AG04450 (cell line): ENCODE measurements around the gene TMEM238L. TPM values are rescaled to one million over a fixed set of nuclear protein-coding genes. Genes with fewer than 3 reads are reported as not detected.

ENCODE experiments used
- CTCF ChIA-PET: fragments of 300-600, 350-600 bp; formaldehyde crosslinking; extraction: SDS; loops from one replicate; lab custom pipeline; 2022; ENCODE audit warnings: antibody characterized with exemption, inconsistent platforms; lab: Charles Lee
- POLR2A ChIA-PET: fragments of 350-600 bp; formaldehyde crosslinking; extraction: SDS; loops from one replicate; lab custom pipeline; 2021; ENCODE audit warnings: antibody characterized with exemption, inconsistent platforms; lab: Yijun Ruan, JAX
- DNase-seq: peaks from one replicate; pipeline ENCODE4 v3.0.0-alpha.2; 2011; ENCODE audit warnings: low read depth, low spot score
- H3K27ac ChIP-seq: one replicate; pipeline ENCODE4 v1.5.1; 2012; ENCODE audit warnings: low read depth, low read length, control low read depth
- H3K27me3 ChIP-seq: one replicate; pipeline ENCODE4 v1.6.0; 2012; ENCODE audit warnings: low read length; ENCODE audit not compliant: control insufficient read depth, insufficient read depth
- H3K4me3 ChIP-seq: 2 replicates; pipeline ENCODE4 v1.5.1; 2011; ENCODE audit warnings: mild to moderate bottlenecking, low read depth, low read length, control low read depth
- H3K9me3 ChIP-seq: 2 replicates; pipeline ENCODE4 v1.5.1; 2012; ENCODE audit warnings: low read length; ENCODE audit not compliant: control insufficient read depth, insufficient read depth
- polyA plus RNA-seq: library from polyadenylated mRNA; depleted of rRNA; stranded (reverse); fragments of >200 nt; gene quantifications from 2 replicates; pipeline ENCODE4 v1.2.3, GENCODE V29; 2011
- TF ChIP-seq, protein P1 (sequence below): IDR thresholded peaks from 2 replicates; pipeline ENCODE4 v1.5.1; 2011; ENCODE audit warnings: low read depth, low read length, control low read depth, inconsistent platforms

The TMEM238L gene
- polyA plus RNA-seq, 1 experiment: not detected

GRCh38 chr17:10762037-10762436 lies 41.9 kb downstream of the TMEM238L start:
- Histone ChIP-seq H3K27me3 (peaks cover 2% of the 10 kb centered on the region), H3K27ac (no peak overlapping the region), H3K4me3 (no peak overlapping the region), H3K9me3 (no peaks in the 10 kb centered on the region)
- POLR2A ChIA-PET: no interaction called here
- no peak for DNase-seq
- TF ChIP-seq, protein P1, sequence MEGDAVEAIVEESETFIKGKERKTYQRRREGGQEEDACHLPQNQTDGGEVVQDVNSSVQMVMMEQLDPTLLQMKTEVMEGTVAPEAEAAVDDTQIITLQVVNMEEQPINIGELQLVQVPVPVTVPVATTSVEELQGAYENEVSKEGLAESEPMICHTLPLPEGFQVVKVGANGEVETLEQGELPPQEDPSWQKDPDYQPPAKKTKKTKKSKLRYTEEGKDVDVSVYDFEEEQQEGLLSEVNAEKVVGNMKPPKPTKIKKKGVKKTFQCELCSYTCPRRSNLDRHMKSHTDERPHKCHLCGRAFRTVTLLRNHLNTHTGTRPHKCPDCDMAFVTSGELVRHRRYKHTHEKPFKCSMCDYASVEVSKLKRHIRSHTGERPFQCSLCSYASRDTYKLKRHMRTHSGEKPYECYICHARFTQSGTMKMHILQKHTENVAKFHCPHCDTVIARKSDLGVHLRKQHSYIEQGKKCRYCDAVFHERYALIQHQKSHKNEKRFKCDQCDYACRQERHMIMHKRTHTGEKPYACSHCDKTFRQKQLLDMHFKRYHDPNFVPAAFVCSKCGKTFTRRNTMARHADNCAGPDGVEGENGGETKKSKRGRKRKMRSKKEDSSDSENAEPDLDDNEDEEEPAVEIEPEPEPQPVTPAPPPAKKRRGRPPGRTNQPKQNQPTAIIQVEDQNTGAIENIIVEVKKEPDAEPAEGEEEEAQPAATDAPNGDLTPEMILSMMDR: no peak
- CTCF ChIA-PET: interaction anchor here (1.3 kb wide), 1 partner anchor 25 kb away, joined by 3 read pairs; no protein-coding TSS in a partner anchor

DNA sequence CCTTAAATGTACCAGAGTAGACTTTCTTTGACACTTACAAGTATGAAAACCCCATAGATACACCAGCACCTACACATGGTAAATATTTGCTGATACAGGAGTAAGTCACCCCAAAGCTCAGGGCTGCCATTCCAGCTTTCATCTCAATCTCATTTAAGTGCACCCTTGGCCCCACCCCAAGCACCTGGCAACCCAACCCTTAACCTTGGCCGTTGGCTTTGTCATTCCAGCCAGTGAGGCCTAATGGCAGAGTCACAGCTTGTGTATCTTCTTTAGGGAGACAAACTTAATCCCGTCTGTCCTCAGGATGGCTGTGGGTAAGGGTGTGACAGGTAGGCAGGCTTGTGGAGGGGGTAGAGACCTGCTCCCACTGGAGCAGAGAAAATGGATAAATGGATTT lies 42.6 kb downstream of the TMEM238L start:
- H3K4me3 ChIP-seq: no peak overlapping the region
- peaks cover 2% of the 10 kb centered on the region for H3K27me3 ChIP-seq
- DNase-seq: no peak
- TF ChIP-seq, protein P1: no peak
- no peaks in the 10 kb centered on the region for H3K9me3 ChIP-seq
- H3K27ac ChIP-seq: no peak overlapping the region
- CTCF ChIA-PET: interaction anchor here (1.3 kb wide), 1 partner anchor 24 kb away, joined by 3 read pairs; no protein-coding TSS in a partner anchor
- POLR2A ChIA-PET: no interaction called here

- POLR2A ChIA-PET: no interaction called here
- DNase-seq: no peak
- TF ChIP-seq, protein P1: no peak
- H3K9me3 ChIP-seq: no peaks in the 10 kb centered on the region
- peaks cover 2% of the 10 kb centered on the region for H3K27me3 ChIP-seq
- CTCF ChIA-PET: interaction anchor here (1.7 kb wide), 1 partner anchor 21 kb away, joined by 4 read pairs; no protein-coding TSS in a partner anchor
- H3K27ac ChIP-seq: no peak overlapping the region
- no peak overlapping the region for H3K4me3 ChIP-seq
Observed at GRCh38 chr17:10758062-10758461, 45.8 kb downstream of the TMEM238L start.

GRCh38 chr17:10757647-10758046 lies 46.3 kb downstream of the TMEM238L start:
- ChIA-PET CTCF (interaction anchor here (1.7 kb wide), 1 partner anchor 20 kb away, joined by 4 read pairs; no protein-coding TSS in a partner anchor), POLR2A (no interaction called here)
- no peak overlapping the region for H3K27ac ChIP-seq
- H3K9me3 ChIP-seq: no peaks in the 10 kb centered on the region
- no peak overlapping the region for H3K4me3 ChIP-seq
- TF ChIP-seq, protein P1: no peak
- no peak for DNase-seq
- peaks cover 2% of the 10 kb centered on the region for H3K27me3 ChIP-seq

- no peaks in the 10 kb centered on the region for H3K9me3 ChIP-seq
- H3K27me3 ChIP-seq: peaks cover 2% of the 10 kb centered on the region
- DNase-seq: no peak
- H3K4me3 ChIP-seq: no peak overlapping the region
- POLR2A ChIA-PET: no interaction called here
- CTCF ChIA-PET: interaction anchor here (1.7 kb wide), 1 partner anchor 20 kb away, joined by 4 read pairs; no protein-coding TSS in a partner anchor
- no peak overlapping the region for H3K27ac ChIP-seq
- TF ChIP-seq, protein P1: no peak
Observed at GRCh38 chr17:10757067-10757466, 46.8 kb downstream of the TMEM238L start.
